Fibroblast of lung (primary cell): Measurements from ENCODE around the gene RRM1. TPM values are rescaled to one million over a fixed set of nuclear protein-coding genes. Genes with fewer than 3 reads are reported as not detected.

Experiments
- DNase-seq, 2 donors: peaks; one replicate each; pipeline versions ENCODE4 v3.0.0 to v3.0.0-alpha.2; 2010; ENCODE audit warnings: low read depth in 2 of 2
- H2AFZ ChIP-seq: 2 replicates; pipeline ENCODE4 v1.5.1; 2012; ENCODE audit warnings: low read length, control low read depth, inconsistent platforms
- H3K27ac ChIP-seq: 2 replicates; pipeline ENCODE4 v1.5.1; 2011; ENCODE audit warnings: low read length, control low read depth; ENCODE audit not compliant: insufficient read depth
- H3K27me3 ChIP-seq: 2 replicates; pipeline ENCODE4 v1.5.1; 2011; ENCODE audit warnings: mild to moderate bottlenecking, low read length; ENCODE audit not compliant: control insufficient read depth, insufficient read depth
- H3K36me3 ChIP-seq: 2 replicates; pipeline ENCODE4 v1.5.1; 2011; ENCODE audit warnings: low read length; ENCODE audit not compliant: control insufficient read depth, insufficient read depth
- H3K4me1 ChIP-seq: 2 replicates; pipeline ENCODE4 v1.5.1; 2011; ENCODE audit warnings: low read length; ENCODE audit not compliant: control insufficient read depth, insufficient read depth; ENCODE audit errors: extremely low read depth
- H3K4me2 ChIP-seq: 2 replicates; pipeline ENCODE4 v1.5.1; 2011; ENCODE audit warnings: low read length, control low read depth; ENCODE audit not compliant: insufficient read depth; ENCODE audit errors: extremely low read depth
- H3K4me3 ChIP-seq, 4 experiments: fragments of 200-600 bp in 1 of 4; sonication (generic) in 1 of 4; replicated peaks in 1 of 4; 2 replicates each; pipeline ENCODE4 v1.5.1; 2011 to 2016; ENCODE audit warnings: low read length in 4 of 4, low read depth in 3 of 4, mild to moderate bottlenecking in 3 of 4, control low read depth in 2 of 4, inconsistent platforms in 1 of 4, mixed read lengths in 1 of 4; ENCODE audit not compliant: insufficient read depth in 1 of 4; ENCODE audit errors: control extremely low read depth in 1 of 4
- H3K79me2 ChIP-seq: 2 replicates; pipeline ENCODE4 v1.5.1; 2012; ENCODE audit warnings: mild to moderate bottlenecking, low read length, inconsistent platforms; ENCODE audit not compliant: control insufficient read depth, insufficient read depth
- H3K9ac ChIP-seq: 2 replicates; pipeline ENCODE4 v1.5.1; 2011; ENCODE audit warnings: mild to moderate bottlenecking, low read length, control low read depth; ENCODE audit not compliant: insufficient read depth
- H3K9me3 ChIP-seq: 2 replicates; pipeline ENCODE4 v1.5.1; 2012; ENCODE audit warnings: low read depth, low read length; ENCODE audit not compliant: control insufficient read depth, insufficient read depth
- H4K20me1 ChIP-seq: 2 replicates; pipeline ENCODE4 v1.5.1; 2011; ENCODE audit warnings: low read length; ENCODE audit not compliant: control insufficient read depth, insufficient read depth; ENCODE audit errors: extremely low read depth
- CTCF ChIP-seq, 2 donors: IDR thresholded peaks in 1 of 2; conservative IDR thresholded peaks in 1 of 2; 1 replicate in 1 of 2; 2 replicates in 1 of 2; pipeline ENCODE4 v1.5.1; 2011 to 2012; ENCODE audit warnings: low read length in 2 of 2, control low read depth in 1 of 2, inconsistent platforms in 1 of 2, low read depth in 1 of 2, mild to moderate bottlenecking in 1 of 2
- EZH2 ChIP-seq: IDR thresholded peaks from 2 replicates; pipeline ENCODE4 v1.5.1; 2012; ENCODE audit warnings: low read length, control low read depth, mild to moderate bottlenecking; ENCODE audit errors: missing control alignments
- polyA minus RNA-seq: library from RNA; depleted of rRNA, polyadenylated mRNA; stranded (reverse); fragments of >200 nt; gene quantifications from 2 replicates; pipeline ENCODE4 v1.2.3, GENCODE V29; 2011; ENCODE audit warnings: low replicate concordance
- polyA plus RNA-seq, 2 donors: library from polyadenylated mRNA; depleted of rRNA in 1 of 2; stranded (reverse) in 1 of 2; unstranded in 1 of 2; fragments of >200 nt; gene quantifications; 2 replicates each; pipeline ENCODE4 v1.2.1, GENCODE V29; 2011 to 2012; ENCODE audit warnings: missing spikeins in 1 of 2
- total RNA-seq: library from RNA; depleted of rRNA; stranded (reverse); fragments of >200 nt; gene quantifications from 2 replicates; pipeline ENCODE4 v1.2.1, GENCODE V29; 2014

Gene RRM1
- total RNA-seq, result 52.9 and 85.0 TPM in 2 replicates
- polyA plus RNA-seq, result 57.5 and 117 TPM in 2 replicates
- polyA plus RNA-seq (2012), result 43.3 and 91.0 TPM in 2 replicates
- 127 and 132 TPM in 2 replicates for polyA minus RNA-seq

DNA sequence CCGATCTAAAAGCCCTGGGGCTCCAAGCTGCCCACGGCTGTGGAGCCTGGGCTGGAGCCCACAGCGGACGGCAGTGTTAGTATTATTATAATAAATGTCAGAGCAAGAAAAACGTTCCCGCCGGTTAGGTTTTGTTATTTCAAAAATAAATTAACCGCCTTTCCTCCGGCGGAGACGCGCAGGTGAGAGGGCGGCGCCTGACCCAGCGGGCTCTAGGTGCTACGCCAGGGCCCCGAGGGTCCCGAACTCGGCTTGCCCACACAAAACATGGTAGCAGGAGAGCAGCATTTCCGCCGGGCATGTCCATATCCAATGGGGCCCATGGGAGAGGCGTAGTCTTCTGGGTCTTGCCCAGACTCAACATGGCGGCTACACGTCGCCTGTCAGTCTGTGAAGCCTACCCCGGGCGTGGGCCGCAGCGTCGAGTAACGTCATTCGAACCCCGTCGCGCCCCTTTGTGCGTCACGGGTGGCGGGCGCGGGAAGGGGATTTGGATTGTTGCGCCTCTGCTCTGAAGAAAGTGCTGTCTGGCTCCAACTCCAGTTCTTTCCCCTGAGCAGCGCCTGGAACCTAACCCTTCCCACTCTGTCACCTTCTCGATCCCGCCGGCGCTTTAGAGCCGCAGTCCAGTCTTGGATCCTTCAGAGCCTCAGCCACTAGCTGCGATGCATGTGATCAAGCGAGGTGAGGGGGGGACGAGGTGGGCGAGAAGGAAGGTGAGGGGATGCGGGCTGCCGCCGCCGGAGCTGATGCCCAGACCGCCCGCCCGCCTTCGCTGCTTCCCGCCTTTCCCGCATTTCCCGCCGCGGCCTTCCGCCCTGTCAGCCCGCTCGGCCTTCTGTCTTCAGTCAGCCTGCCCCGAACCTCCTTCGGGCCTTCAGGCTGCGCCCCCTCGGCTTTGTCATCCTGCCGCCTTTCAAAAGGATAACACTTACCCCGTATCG is at the start of gene RRM1:
RRM1 (plus strand) TSS at position 452 of the 944 bp plus-strand sequence; CDS start at position 666, 214 bp downstream.
- Histone ChIP-seq H3K4me2 (peak within 1 kb of the TSS; percentile 98), H3K27me3 (no peaks in the 10 kb centered on the region), H4K20me1 (no peaks in the 10 kb centered on the region), H3K9me3 (no peaks in the 10 kb centered on the region), H2AFZ (peak within 1 kb of the TSS; percentile 80), H3K27ac (peak within 1 kb of the TSS; percentile 97), H3K4me3 (peak within 1 kb of the TSS; percentile 51 to 90 (median 72)), H3K79me2 (peaks cover 45% of the 10 kb centered on the region), H3K36me3 (no peaks in the 10 kb centered on the region), H3K9ac (peak within 1 kb of the TSS; percentile 90), H3K4me1 (peaks cover 4% of the 10 kb centered on the region)
- no peak for TF ChIP-seq CTCF (conservative IDR thresholded peaks at IDR 0.05 in 1 of 2, IDR thresholded peaks at IDR 0.05 in 1 of 2; ENCODE audit: low read depth in 1 of 2, low read length in 2 of 2)
- TF ChIP-seq EZH2, result no peak
- DNase-seq, result peak; percentile 97 to 98

GRCh38 chr11:4044976-4045646 is 49.5 kb upstream of the RRM1 start:
- no peak overlapping the region for H3K9ac ChIP-seq
- H2AFZ ChIP-seq, result no peak overlapping the region
- H3K36me3 ChIP-seq, result no peaks in the 10 kb centered on the region
- no peaks in the 10 kb centered on the region for H3K27me3 ChIP-seq
- no peak for TF ChIP-seq CTCF (conservative IDR thresholded peaks at IDR 0.05 in 1 of 2, IDR thresholded peaks at IDR 0.05 in 1 of 2; ENCODE audit: low read depth in 1 of 2, low read length in 2 of 2)
- TF ChIP-seq EZH2, result no peak
- H3K4me3 ChIP-seq, result no peak overlapping the region
- DNase-seq, result no peak
- H3K9me3 ChIP-seq, result no peaks in the 10 kb centered on the region
- H3K4me2 ChIP-seq, result no peak overlapping the region
- H4K20me1 ChIP-seq, result no peaks in the 10 kb centered on the region
- H3K79me2 ChIP-seq, result no peaks in the 10 kb centered on the region
- H3K27ac ChIP-seq, result no peak overlapping the region
- no peaks in the 10 kb centered on the region for H3K4me1 ChIP-seq

GRCh38 chr11:4048340-4048739 is 46.3 kb upstream of the RRM1 start:
- H3K36me3 ChIP-seq, result no peaks in the 10 kb centered on the region
- H2AFZ ChIP-seq, result no peak overlapping the region
- no peaks in the 10 kb centered on the region for H3K9me3 ChIP-seq
- no peak overlapping the region for H3K27ac ChIP-seq
- H4K20me1 ChIP-seq, result no peaks in the 10 kb centered on the region
- TF ChIP-seq EZH2 (no peak), CTCF (conservative IDR thresholded peaks at IDR 0.05 in 1 of 2, IDR thresholded peaks at IDR 0.05 in 1 of 2; ENCODE audit: low read depth in 1 of 2, low read length in 2 of 2) (no peak)
- no peak overlapping the region for H3K4me3 ChIP-seq
- H3K9ac ChIP-seq, result no peak overlapping the region
- no peaks in the 10 kb centered on the region for H3K27me3 ChIP-seq
- H3K79me2 ChIP-seq, result no peaks in the 10 kb centered on the region
- no peaks in the 10 kb centered on the region for H3K4me1 ChIP-seq
- no peak overlapping the region for H3K4me2 ChIP-seq
- peak; percentile 31 to 61 for DNase-seq
